HEK293 (cell line): ENCODE results near the gene COL13A1.
A peak's percentile ranks its signal among the peaks of the same experiment; 100 is the strongest.

Experiments used
- BCL11B ChIP-seq: fragments of 450-650 bp; formaldehyde crosslinking; IDR thresholded peaks from 2 replicates; pipeline ENCODE4 v1.5.1; 2016; ENCODE audit warnings: low read depth, missing biosample characterization, missing genetic modification characterization
- FEZF1 ChIP-seq: fragments of 450-650 bp; formaldehyde crosslinking; IDR thresholded peaks from 2 replicates; pipeline ENCODE4 v1.5.1; 2016; ENCODE audit warnings: missing biosample characterization, missing genetic modification characterization
- HOXD13 ChIP-seq: sonication (generic); formaldehyde crosslinking; IDR thresholded peaks from 2 replicates; pipeline ENCODE4 v1.8.0; 2022; ENCODE audit warnings: missing genetic modification reagents, borderline replicate concordance
- KLF1 ChIP-seq: fragments of 450-650 bp; formaldehyde crosslinking; IDR thresholded peaks from 2 replicates; pipeline ENCODE4 v1.5.1; 2016; ENCODE audit warnings: missing biosample characterization, missing genetic modification characterization
- KLF16 ChIP-seq: fragments of 450-650 bp; formaldehyde crosslinking; IDR thresholded peaks from 2 replicates; pipeline ENCODE4 v1.5.1; 2017; ENCODE audit warnings: missing biosample characterization, missing genetic modification characterization
- REST ChIP-seq: fragments of 450-650 bp; formaldehyde crosslinking; IDR thresholded peaks from 2 replicates; pipeline ENCODE4 v1.5.1; 2016; ENCODE audit warnings: missing biosample characterization, missing genetic modification characterization
- TCF7L2 ChIP-seq: IDR thresholded peaks from 2 replicates; pipeline ENCODE4 v1.6.1; 2011; ENCODE audit warnings: low read depth, mild to moderate bottlenecking, inconsistent platforms, low read length, moderate library complexity, borderline replicate concordance
- YY2 ChIP-seq: fragments of 450-650 bp; formaldehyde crosslinking; IDR thresholded peaks from 2 replicates; pipeline ENCODE4 v1.5.1; 2016; ENCODE audit warnings: missing biosample characterization, missing genetic modification characterization
- ZBTB11 ChIP-seq: fragments of 450-650 bp; formaldehyde crosslinking; conservative IDR thresholded peaks from 2 replicates; pipeline ENCODE4 v1.5.1; 2016; ENCODE audit warnings: low read depth, missing biosample characterization, missing genetic modification characterization
- ZBTB17 ChIP-seq: fragments of 450-650 bp; formaldehyde crosslinking; IDR thresholded peaks from 2 replicates; pipeline ENCODE4 v1.5.1; 2016; ENCODE audit warnings: missing biosample characterization, missing genetic modification characterization
- ZBTB48 ChIP-seq: fragments of 450-650 bp; formaldehyde crosslinking; IDR thresholded peaks from 2 replicates; pipeline ENCODE4 v1.5.1; 2016; ENCODE audit warnings: missing biosample characterization, missing genetic modification characterization
- ZBTB7A ChIP-seq: fragments of 450-650 bp; formaldehyde crosslinking; IDR thresholded peaks from 2 replicates; pipeline ENCODE4 v1.5.1; 2016; ENCODE audit warnings: low read depth, missing biosample characterization, missing genetic modification characterization
- ZNF175 ChIP-seq: fragments of 450-650 bp; formaldehyde crosslinking; IDR thresholded peaks from 2 replicates; pipeline ENCODE4 v1.5.1; 2016; ENCODE audit warnings: missing biosample characterization, missing genetic modification characterization
- ZNF18 ChIP-seq: fragments of 450-650 bp; formaldehyde crosslinking; IDR thresholded peaks from 2 replicates; pipeline ENCODE4 v1.5.1; 2016; ENCODE audit warnings: missing biosample characterization, missing genetic modification characterization
- ZNF184 ChIP-seq: fragments of 450-650 bp; IDR thresholded peaks from 2 replicates; pipeline ENCODE4 v1.5.1; 2018; ENCODE audit warnings: missing biosample characterization, mild to moderate bottlenecking, missing genetic modification characterization
- ZNF19 ChIP-seq: fragments of 450-650 bp; formaldehyde crosslinking; IDR thresholded peaks from 2 replicates; pipeline ENCODE4; 2016; ENCODE audit warnings: missing biosample characterization, missing genetic modification characterization, low read depth
- ZNF398 ChIP-seq: fragments of 450-650 bp; formaldehyde crosslinking; IDR thresholded peaks from 2 replicates; pipeline ENCODE4 v1.5.1; 2017; ENCODE audit warnings: missing biosample characterization, missing genetic modification characterization
- ZNF416 ChIP-seq: fragments of 450-650 bp; formaldehyde crosslinking; IDR thresholded peaks from 2 replicates; pipeline ENCODE4 v1.5.1; 2016; ENCODE audit warnings: missing biosample characterization, missing genetic modification characterization
- ZNF514 ChIP-seq: fragments of 450-650 bp; formaldehyde crosslinking; IDR thresholded peaks from 2 replicates; pipeline ENCODE4 v1.5.1; 2016; ENCODE audit warnings: missing biosample characterization, missing genetic modification characterization
- ZNF530 ChIP-seq: fragments of 450-650 bp; formaldehyde crosslinking; IDR thresholded peaks from 2 replicates; pipeline ENCODE4 v1.5.1; 2016; ENCODE audit warnings: low read depth, missing biosample characterization, missing genetic modification characterization
- ZNF544 ChIP-seq: fragments of 450-650 bp; formaldehyde crosslinking; IDR thresholded peaks from 2 replicates; pipeline ENCODE4 v1.5.0; 2017; ENCODE audit warnings: missing biosample characterization, missing genetic modification characterization
- ZNF558 ChIP-seq: fragments of 450-650 bp; formaldehyde crosslinking; IDR thresholded peaks from 2 replicates; pipeline ENCODE4 v1.5.1; 2016; ENCODE audit warnings: missing biosample characterization, missing genetic modification characterization
- ZNF621 ChIP-seq: fragments of 450-650 bp; formaldehyde crosslinking; IDR thresholded peaks from 2 replicates; pipeline ENCODE4 v1.5.1; 2017; ENCODE audit warnings: missing biosample characterization, missing genetic modification characterization
- ZNF629 ChIP-seq: fragments of 450-650 bp; formaldehyde crosslinking; IDR thresholded peaks from 2 replicates; pipeline ENCODE4 v1.5.1; 2017; ENCODE audit warnings: missing biosample characterization, missing genetic modification characterization
- ZNF660 ChIP-seq: fragments of 450-650 bp; IDR thresholded peaks from 2 replicates; pipeline ENCODE4 v1.5.1; 2018; ENCODE audit warnings: missing biosample characterization, mild to moderate bottlenecking, missing genetic modification characterization
- ZNF670 ChIP-seq: fragments of 450-650 bp; formaldehyde crosslinking; IDR thresholded peaks from 2 replicates; pipeline ENCODE4 v1.5.1; 2016; ENCODE audit warnings: missing biosample characterization, missing genetic modification characterization, low read depth
- ZNF791 ChIP-seq: fragments of 450-650 bp; formaldehyde crosslinking; IDR thresholded peaks from 2 replicates; pipeline ENCODE4 v1.5.1; 2016; ENCODE audit warnings: missing biosample characterization, missing genetic modification characterization
- ZNF830 ChIP-seq: fragments of 450-650 bp; IDR thresholded peaks from 2 replicates; pipeline ENCODE4 v1.5.0; 2018; ENCODE audit warnings: missing biosample characterization, missing genetic modification characterization, low read depth, mild to moderate bottlenecking, moderate library complexity
- ZNF837 ChIP-seq: fragments of 450-650 bp; formaldehyde crosslinking; IDR thresholded peaks from 2 replicates; pipeline ENCODE4 v1.5.1; 2016; ENCODE audit warnings: missing biosample characterization, missing genetic modification characterization

The COL13A1 gene

GRCh38 chr10:69801434-69802315 is at the start of gene COL13A1 (continued):
- TF ChIP-seq ZBTB11 (tag by site-specific recombination) (0 out of 2 replicates have a peak, but pooled peaks have one; percentile 40), ZNF791 (tag by site-specific recombination) (no peak), ZNF19 (tag by site-specific recombination) (no peak), ZBTB48 (tag by site-specific recombination) (peak; percentile 94), HOXD13 (CRISPR knock-in tag) (no peak), BCL11B (tag by site-specific recombination) (peak; percentile 33; the same call in 1 of the 2 replicates), ZNF830 (tag by site-specific recombination) (no peak), ZNF184 (tag by site-specific recombination) (no peak), ZNF530 (tag by site-specific recombination) (no peak), KLF16 (tag by site-specific recombination) (0 out of 2 replicates have a peak, but pooled peaks have one; percentile 4), ZNF837 (tag by site-specific recombination) (no peak), ZNF558 (no peak), REST (no peak), ZNF175 (tag by site-specific recombination) (no peak), ZNF398 (tag by site-specific recombination) (peak; percentile 96), FEZF1 (tag by site-specific recombination) (peak; percentile 86), ZBTB17 (tag by site-specific recombination) (peak; percentile 67; the same call in 1 of the 2 replicates), ZNF544 (tag by site-specific recombination) (no peak), KLF1 (tag by site-specific recombination) (peak; percentile 43; the same call in 1 of the 2 replicates), ZNF514 (tag by site-specific recombination) (no peak), ZNF416 (tag by site-specific recombination) (no peak), ZNF629 (tag by site-specific recombination) (peak; percentile 65), ZNF670 (tag by site-specific recombination) (no peak), TCF7L2 (peak; percentile 83), ZNF18 (peak; percentile 85), ZBTB7A (tag by site-specific recombination) (no peak), ZNF660 (tag by site-specific recombination) (no peak), YY2 (peak; percentile 19; the same call in 1 of the 2 replicates), ZNF621 (tag by site-specific recombination) (no peak)
